HL-60 (cell line): ENCODE data around the gene MGAT5B.

Source experiments
- DNase-seq, 2 experiments: peaks; one replicate each; pipeline ENCODE4 v3.0.0-alpha.2; 2010 to 2020; ENCODE audit warnings: low read depth in 1 of 2, low spot score in 1 of 2
- H3K27ac ChIP-seq: fragments of 250-450 bp; sonication (Bioruptor Pico); replicated peaks from 2 replicates; pipeline ENCODE4 v1.5.1; 2020; ENCODE audit warnings: mild to moderate bottlenecking, moderate library complexity
- H3K27me3 ChIP-seq: fragments of 250-450 bp; sonication (Bioruptor Pico); 2 replicates; pipeline ENCODE4 v1.5.1; 2021; ENCODE audit warnings: mild to moderate bottlenecking, moderate library complexity; ENCODE audit not compliant: insufficient read depth, poor library complexity, severe bottlenecking
- H3K4me3 ChIP-seq: replicated peaks from 2 replicates; pipeline ENCODE4 v1.5.1; 2011; ENCODE audit warnings: mild to moderate bottlenecking, control low read depth, low read length; ENCODE audit not compliant: insufficient read depth
- GABPA ChIP-seq: IDR thresholded peaks from 2 replicates; pipeline ENCODE4 v1.6.1; 2012; ENCODE audit warnings: low read depth
- POLR2AphosphoS5 ChIP-seq: IDR thresholded peaks from 2 replicates; pipeline ENCODE4 v1.6.1; 2012; ENCODE audit warnings: low read depth
- SPI1 ChIP-seq: IDR thresholded peaks from 2 replicates; pipeline ENCODE4 v1.6.1; 2012; ENCODE audit warnings: low read depth, mild to moderate bottlenecking, borderline replicate concordance
- TF ChIP-seq, protein P1 (sequence below): IDR thresholded peaks from 2 replicates; pipeline ENCODE4 v1.6.1; 2012; ENCODE audit warnings: low read depth; ENCODE audit not compliant: insufficient replicate concordance
- TF ChIP-seq, protein P2 (sequence below): IDR thresholded peaks from one replicate; pipeline ENCODE4 v1.5.1; 2011; ENCODE audit warnings: low read length, control low read depth, inconsistent platforms; ENCODE audit not compliant: insufficient read depth

The MGAT5B gene

GRCh38 chr17:76897023-76897422 is 28.8 kb downstream of the MGAT5B start:
- DNase-seq = no peak
- TF ChIP-seq GABPA = no peak
- TF ChIP-seq, protein P1, sequence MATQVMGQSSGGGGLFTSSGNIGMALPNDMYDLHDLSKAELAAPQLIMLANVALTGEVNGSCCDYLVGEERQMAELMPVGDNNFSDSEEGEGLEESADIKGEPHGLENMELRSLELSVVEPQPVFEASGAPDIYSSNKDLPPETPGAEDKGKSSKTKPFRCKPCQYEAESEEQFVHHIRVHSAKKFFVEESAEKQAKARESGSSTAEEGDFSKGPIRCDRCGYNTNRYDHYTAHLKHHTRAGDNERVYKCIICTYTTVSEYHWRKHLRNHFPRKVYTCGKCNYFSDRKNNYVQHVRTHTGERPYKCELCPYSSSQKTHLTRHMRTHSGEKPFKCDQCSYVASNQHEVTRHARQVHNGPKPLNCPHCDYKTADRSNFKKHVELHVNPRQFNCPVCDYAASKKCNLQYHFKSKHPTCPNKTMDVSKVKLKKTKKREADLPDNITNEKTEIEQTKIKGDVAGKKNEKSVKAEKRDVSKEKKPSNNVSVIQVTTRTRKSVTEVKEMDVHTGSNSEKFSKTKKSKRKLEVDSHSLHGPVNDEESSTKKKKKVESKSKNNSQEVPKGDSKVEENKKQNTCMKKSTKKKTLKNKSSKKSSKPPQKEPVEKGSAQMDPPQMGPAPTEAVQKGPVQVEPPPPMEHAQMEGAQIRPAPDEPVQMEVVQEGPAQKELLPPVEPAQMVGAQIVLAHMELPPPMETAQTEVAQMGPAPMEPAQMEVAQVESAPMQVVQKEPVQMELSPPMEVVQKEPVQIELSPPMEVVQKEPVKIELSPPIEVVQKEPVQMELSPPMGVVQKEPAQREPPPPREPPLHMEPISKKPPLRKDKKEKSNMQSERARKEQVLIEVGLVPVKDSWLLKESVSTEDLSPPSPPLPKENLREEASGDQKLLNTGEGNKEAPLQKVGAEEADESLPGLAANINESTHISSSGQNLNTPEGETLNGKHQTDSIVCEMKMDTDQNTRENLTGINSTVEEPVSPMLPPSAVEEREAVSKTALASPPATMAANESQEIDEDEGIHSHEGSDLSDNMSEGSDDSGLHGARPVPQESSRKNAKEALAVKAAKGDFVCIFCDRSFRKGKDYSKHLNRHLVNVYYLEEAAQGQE = no peak
- Histone ChIP-seq H3K4me3 (no peak overlapping the region), H3K27me3 (no peaks in the 10 kb centered on the region), H3K27ac (no peak overlapping the region)

DNA sequence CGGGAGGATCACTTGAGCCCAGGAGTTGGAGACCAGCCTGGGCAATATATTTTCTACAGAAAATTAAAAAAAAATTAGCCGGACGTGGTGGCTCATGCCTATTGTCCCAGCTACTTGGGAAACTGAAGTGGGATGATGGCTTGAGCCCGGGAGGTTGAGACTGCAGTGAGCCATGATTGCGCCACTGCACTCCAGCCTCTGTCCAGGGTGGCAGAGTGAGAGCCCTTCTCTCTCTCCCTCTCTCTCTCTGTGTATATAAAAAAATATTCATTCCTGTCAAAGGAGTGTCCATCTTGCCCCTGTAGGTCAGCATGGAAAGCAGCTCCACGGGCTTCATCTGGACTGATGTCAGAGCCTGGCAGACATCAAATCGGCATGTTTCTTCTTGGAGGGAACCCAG is 31.2 kb downstream of the MGAT5B start:
- Histone ChIP-seq H3K27me3 (no peaks in the 10 kb centered on the region), H3K4me3 (no peak overlapping the region), H3K27ac (no peak overlapping the region)
- no peak for DNase-seq
- TF ChIP-seq, protein P1 = no peak
- no peak for TF ChIP-seq POLR2AphosphoS5
- TF ChIP-seq, protein P2, sequence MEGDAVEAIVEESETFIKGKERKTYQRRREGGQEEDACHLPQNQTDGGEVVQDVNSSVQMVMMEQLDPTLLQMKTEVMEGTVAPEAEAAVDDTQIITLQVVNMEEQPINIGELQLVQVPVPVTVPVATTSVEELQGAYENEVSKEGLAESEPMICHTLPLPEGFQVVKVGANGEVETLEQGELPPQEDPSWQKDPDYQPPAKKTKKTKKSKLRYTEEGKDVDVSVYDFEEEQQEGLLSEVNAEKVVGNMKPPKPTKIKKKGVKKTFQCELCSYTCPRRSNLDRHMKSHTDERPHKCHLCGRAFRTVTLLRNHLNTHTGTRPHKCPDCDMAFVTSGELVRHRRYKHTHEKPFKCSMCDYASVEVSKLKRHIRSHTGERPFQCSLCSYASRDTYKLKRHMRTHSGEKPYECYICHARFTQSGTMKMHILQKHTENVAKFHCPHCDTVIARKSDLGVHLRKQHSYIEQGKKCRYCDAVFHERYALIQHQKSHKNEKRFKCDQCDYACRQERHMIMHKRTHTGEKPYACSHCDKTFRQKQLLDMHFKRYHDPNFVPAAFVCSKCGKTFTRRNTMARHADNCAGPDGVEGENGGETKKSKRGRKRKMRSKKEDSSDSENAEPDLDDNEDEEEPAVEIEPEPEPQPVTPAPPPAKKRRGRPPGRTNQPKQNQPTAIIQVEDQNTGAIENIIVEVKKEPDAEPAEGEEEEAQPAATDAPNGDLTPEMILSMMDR = no peak
- no peak for TF ChIP-seq SPI1
- TF ChIP-seq GABPA = no peak

- no peak overlapping the region for H3K4me3 ChIP-seq
- no peak for DNase-seq
- H3K27me3 ChIP-seq = no peaks in the 10 kb centered on the region
- TF ChIP-seq GABPA (no peak), POLR2AphosphoS5 (no peak), SPI1 (no peak)
- TF ChIP-seq, protein P1 = no peak
- TF ChIP-seq, protein P2 = no peak
- no peak overlapping the region for H3K27ac ChIP-seq
Observed at GRCh38 chr17:76900723-76901122, 32.5 kb downstream of the MGAT5B start.
